Keratinocyte (primary cell): Measurements from ENCODE around the gene B9D1. TPM values are rescaled to one million over a fixed set of nuclear protein-coding genes. Genes with fewer than 3 reads are reported as not detected.

ENCODE experiments used
- DNase-seq: peaks from one replicate; pipeline ENCODE4 v3.0.0-alpha.2; 2011; ENCODE audit warnings: low read depth, missing footprints, low spot score
- FAIRE-seq: peaks from 2 replicates; lab custom pipeline; 2011; peaks lifted over from hg19 to GRCh38; lab: Jason Lieb, UNC
- H2AFZ ChIP-seq: 2 replicates; pipeline ENCODE4 v1.6.0; 2012; ENCODE audit warnings: low read length, control low read depth, inconsistent platforms; ENCODE audit not compliant: control insufficient read depth
- H3K27ac ChIP-seq: 2 replicates; pipeline ENCODE4 v1.5.1; 2011; ENCODE audit warnings: low read length; ENCODE audit not compliant: control insufficient read depth, insufficient read depth
- H3K27me3 ChIP-seq: 3 replicates; pipeline ENCODE4 v1.6.0; 2011; ENCODE audit warnings: low read length; ENCODE audit not compliant: control insufficient read depth, insufficient read depth; ENCODE audit errors: extremely low read depth
- H3K36me3 ChIP-seq, 2 experiments: 2 replicates in 1 of 2; 3 replicates in 1 of 2; pipeline ENCODE4 v1.5.1; 2011; ENCODE audit warnings: low read length in 2 of 2, mild to moderate bottlenecking in 1 of 2; ENCODE audit not compliant: control insufficient read depth in 2 of 2, insufficient read depth in 2 of 2; ENCODE audit errors: extremely low read depth in 1 of 2
- H3K4me1 ChIP-seq: 3 replicates; pipeline ENCODE4 v1.5.1; 2011; ENCODE audit warnings: low read length; ENCODE audit not compliant: control insufficient read depth, insufficient read depth; ENCODE audit errors: extremely low read depth
- H3K4me2 ChIP-seq: 3 replicates; pipeline ENCODE4 v1.6.0; 2011; ENCODE audit warnings: low read depth, low read length; ENCODE audit not compliant: control insufficient read depth, insufficient read depth; ENCODE audit errors: extremely low read depth
- H3K4me3 ChIP-seq, 3 experiments: fragments of 200-600 bp in 1 of 3; sonication (generic) in 1 of 3; 2 replicates in 2 of 3; 3 replicates in 1 of 3; pipeline ENCODE4 v1.5.1; 2011 to 2016; ENCODE audit warnings: low read length in 3 of 3, mild to moderate bottlenecking in 3 of 3, control low read depth in 2 of 3, inconsistent platforms in 1 of 3, low read depth in 1 of 3, mixed read lengths in 1 of 3, mixed run types in 1 of 3, moderate library complexity in 1 of 3; ENCODE audit not compliant: control insufficient read depth in 2 of 3, insufficient read depth in 2 of 3; ENCODE audit errors: extremely low read depth in 1 of 3
- H3K79me2 ChIP-seq: 2 replicates; pipeline ENCODE4 v1.6.0; 2012; ENCODE audit warnings: low read length; ENCODE audit not compliant: control insufficient read depth, insufficient read depth
- H3K9ac ChIP-seq: 3 replicates; pipeline ENCODE4 v1.6.0; 2011; ENCODE audit warnings: low read length; ENCODE audit not compliant: control insufficient read depth, insufficient read depth; ENCODE audit errors: extremely low read depth
- H3K9me1 ChIP-seq: 3 replicates; pipeline ENCODE4 v1.6.0; 2011; ENCODE audit warnings: low read length; ENCODE audit not compliant: control insufficient read depth, insufficient read depth; ENCODE audit errors: extremely low read depth
- H3K9me3 ChIP-seq: 2 replicates; pipeline ENCODE4 v1.5.1; 2012; ENCODE audit warnings: low read depth, low read length; ENCODE audit not compliant: control insufficient read depth
- H4K20me1 ChIP-seq: 3 replicates; pipeline ENCODE4 v1.6.0; 2011; ENCODE audit warnings: low read length; ENCODE audit not compliant: control insufficient read depth, insufficient read depth; ENCODE audit errors: extremely low read depth
- CTCF ChIP-seq, 3 experiments: IDR thresholded peaks in 1 of 3; conservative IDR thresholded peaks in 1 of 3; optimal IDR thresholded peaks in 1 of 3; 2 replicates in 2 of 3; 3 replicates in 1 of 3; pipeline versions ENCODE3 to v1.5.1; 2011; ENCODE audit warnings: low read length in 3 of 3, mild to moderate bottlenecking in 3 of 3, moderate library complexity in 2 of 3, control low read depth in 1 of 3, inconsistent platforms in 1 of 3; ENCODE audit not compliant: insufficient read depth in 2 of 3; ENCODE audit errors: extremely low read depth in 1 of 3
- EZH2 ChIP-seq: IDR thresholded peaks from one replicate; pipeline ENCODE4 v1.6.1; 2012; ENCODE audit warnings: inconsistent platforms, mild to moderate bottlenecking, low read length, moderate library complexity
- dilution Hi-C: fragments of 300-500 bp; cut with MboI; formaldehyde crosslinking; loops from one replicate; pipeline ENCODE4 v1.7.0; 2020; ENCODE audit warnings: low sequenced_read_pairs; ENCODE audit not compliant: extremely low pct_ligation_motif_present
- polyA plus RNA-seq, 5 experiments: library from polyadenylated mRNA; depleted of rRNA in 3 of 5; stranded (reverse) in 3 of 5; stranded (forward) in 1 of 5; unstranded in 1 of 5; fragments of >200 nt; gene quantifications; 1 replicate in 1 of 5; 2 replicates in 3 of 5; 3 replicates in 1 of 5; pipeline versions ENCODE4 v1.2.1 to v1.2.3, GENCODE V29; 2011 to 2012; ENCODE audit warnings: missing spikeins in 2 of 5, low read depth in 1 of 5, low replicate concordance in 1 of 5

B9D1 gene
- polyA plus RNA-seq, 1 donor (not counting 4 experiments of a cell fraction or from before 2014, with no cell fraction given), result 30.3 TPM

- H3K9ac ChIP-seq, result no peak overlapping the region
- H3K4me1 ChIP-seq, result peaks cover 11% of the 10 kb centered on the region
- H3K9me3 ChIP-seq, result no peaks in the 10 kb centered on the region
- H3K4me2 ChIP-seq, result no peak overlapping the region
- FAIRE-seq (no peak), DNase-seq (no peak)
- H3K27me3 ChIP-seq, result no peaks in the 10 kb centered on the region
- no peak for TF ChIP-seq EZH2
- no peak for TF ChIP-seq CTCF (optimal IDR thresholded peaks at IDR 0.05 in 1 of 3, IDR thresholded peaks at IDR 0.05 in 1 of 3, conservative IDR thresholded peaks at IDR 0.05 in 1 of 3; ENCODE audit: extremely low read depth in 1 of 3, insufficient read depth in 2 of 3, low read length in 3 of 3)
- no peak overlapping the region for H3K27ac ChIP-seq
- H3K4me3 ChIP-seq, result no peak overlapping the region
- no peaks in the 10 kb centered on the region for H3K9me1 ChIP-seq
- dilution Hi-C loops, result no loop called here
- H2AFZ ChIP-seq, result no peak overlapping the region
- no peaks in the 10 kb centered on the region for H4K20me1 ChIP-seq
- H3K36me3 ChIP-seq, result no peaks in the 10 kb centered on the region
- H3K79me2 ChIP-seq, result no peaks in the 10 kb centered on the region
These were observed 36.0 kb upstream of the B9D1 start for GRCh38 chr17:19398301-19399181.

DNA sequence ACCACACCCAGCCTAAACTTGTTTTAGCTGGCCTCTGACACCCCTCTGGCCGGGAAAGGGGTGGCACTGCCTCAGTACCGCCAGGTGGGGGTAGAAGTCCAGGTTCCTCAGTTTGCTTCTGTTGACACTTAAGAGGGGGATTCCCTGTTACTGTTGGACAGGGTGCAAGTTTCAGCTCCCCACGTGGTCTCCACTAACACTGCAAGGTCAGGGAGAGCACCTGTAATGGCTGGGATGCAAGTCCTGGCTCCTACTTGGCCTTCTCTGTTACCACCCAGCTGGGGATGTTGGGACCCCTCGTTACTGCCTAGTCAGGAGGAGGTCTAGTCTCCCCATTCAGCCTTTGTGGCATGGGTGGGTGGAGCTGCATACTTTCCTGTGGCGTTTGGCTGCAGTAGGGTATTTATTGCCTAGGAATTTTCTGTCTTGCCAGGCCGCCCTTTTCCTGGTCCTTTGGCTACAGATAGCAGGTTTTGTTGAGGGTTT lies 35.1 kb upstream of the B9D1 start:
- Histone ChIP-seq H3K4me3 (no peak overlapping the region), H3K4me2 (no peak overlapping the region), H2AFZ (peak overlapping the region; percentile 26), H3K79me2 (no peaks in the 10 kb centered on the region), H3K9ac (no peak overlapping the region), H3K27ac (no peak overlapping the region), H4K20me1 (no peaks in the 10 kb centered on the region), H3K4me1 (peaks cover 11% of the 10 kb centered on the region), H3K9me3 (no peaks in the 10 kb centered on the region), H3K36me3 (no peaks in the 10 kb centered on the region), H3K27me3 (no peaks in the 10 kb centered on the region), H3K9me1 (no peaks in the 10 kb centered on the region)
- TF ChIP-seq EZH2, result no peak
- peak; percentile 19 to 46 (median 43) for TF ChIP-seq CTCF (optimal IDR thresholded peaks at IDR 0.05 in 1 of 3, IDR thresholded peaks at IDR 0.05 in 1 of 3, conservative IDR thresholded peaks at IDR 0.05 in 1 of 3; ENCODE audit: extremely low read depth in 1 of 3, insufficient read depth in 2 of 3, low read length in 3 of 3)
- dilution Hi-C loops, result no loop called here
- no peak for DNase-seq
- FAIRE-seq, result no peak
